Activated CD4-positive, CD25-positive, alpha-beta regulatory T cell treated with anti-CD3 and anti-CD28 coated beads, Interleukin-2, amount 50 U/mL, for 24 hours (primary cell): Measurements from ENCODE around the gene BATF3.
A peak's percentile ranks its signal among the peaks of the same experiment; 100 is the strongest.
"Not testable (repeated sequence)": the region's sequence is repeated elsewhere in the genome, so short reads cannot be mapped to it uniquely, and the experiment has no call there.

ENCODE experiments used
- ATAC-seq, 2 donors: fragments of 150-1000 bp; cut with Tn5 transposase; one replicate each; pipeline ENCODE4 v1.10.0; 2021; ENCODE audit warnings: mild to moderate bottlenecking in 1 of 2, moderate library complexity in 1 of 2

Gene BATF3

GRCh38 chr1:212699625-212700222 lies at the start of gene BATF3:
BATF3 (minus strand) TSS chr1:212699840; CDS start chr1:212699762, 78 bp downstream.
- peak; percentile 30 to 39 for ATAC-seq

GRCh38 chr1:212746546-212746945 lies 46.9 kb upstream of the BATF3 start:
- no peak for ATAC-seq

GRCh38 chr1:212745303-212745702 lies 45.7 kb upstream of the BATF3 start:
- no peak for ATAC-seq

- no peak for ATAC-seq
These were observed 44.3 kb upstream of the BATF3 start for GRCh38 chr1:212743901-212744475.

GRCh38 chr1:212738330-212738729 lies 38.7 kb upstream of the BATF3 start:
- no peak for ATAC-seq

- ATAC-seq, result no peak
These were observed 37.9 kb upstream of the BATF3 start for GRCh38 chr1:212737559-212737958.

- no peak for ATAC-seq
These were observed 33.5 kb upstream of the BATF3 start for GRCh38 chr1:212733109-212733508.

- no peak for ATAC-seq
These were observed 32.0 kb upstream of the BATF3 start for GRCh38 chr1:212731630-212732029.

- ATAC-seq, result no peak
These were observed 29.0 kb upstream of the BATF3 start for GRCh38 chr1:212728606-212729005.

- ATAC-seq, result peak in 1 of 2 donors; percentile 27
These were observed 27.9 kb upstream of the BATF3 start for GRCh38 chr1:212727386-212728181.

GRCh38 chr1:212724679-212725078 lies 25.0 kb upstream of the BATF3 start:
- ATAC-seq, result not testable (repeated sequence)

- peak; percentile 13 to 34 for ATAC-seq
These were observed 22.8 kb upstream of the BATF3 start for GRCh38 chr1:212722270-212722957.

- ATAC-seq, result peak; percentile 81 to 88
These were observed 22.0 kb upstream of the BATF3 start for GRCh38 chr1:212721388-212722247.

GRCh38 chr1:212719633-212720032 lies 20.0 kb upstream of the BATF3 start:
- ATAC-seq, result no peak

- no peak for ATAC-seq
These were observed 18.9 kb upstream of the BATF3 start for GRCh38 chr1:212718499-212718898.

GRCh38 chr1:212716161-212716560 lies 16.5 kb upstream of the BATF3 start:
- ATAC-seq, result no peak

- ATAC-seq, result no peak
These were observed 14.0 kb upstream of the BATF3 start for GRCh38 chr1:212713465-212714136.

GRCh38 chr1:212712451-212713303 lies 13.0 kb upstream of the BATF3 start:
- ATAC-seq, result peak; percentile 35 to 68

- ATAC-seq, result not testable (repeated sequence)
These were observed 12.3 kb upstream of the BATF3 start for GRCh38 chr1:212711974-212712373.

- no peak for ATAC-seq
These were observed 10.9 kb upstream of the BATF3 start for GRCh38 chr1:212710566-212710965.
